ENCODE measurements around the gene CHST11. TPM values are rescaled to one million over a fixed set of nuclear protein-coding genes. Genes with fewer than 3 reads are reported as not detected.

CHST11 gene
- total and polyA plus RNA-seq, 2 donors from 2014 or later = 2.0 to 23.3 TPM

- H3K27me3 ChIP-seq (ENCODE audit: control insufficient read depth, insufficient read depth, low read length) = no peaks in the 10 kb centered on the region
- TF ChIP-seq, protein P1, sequence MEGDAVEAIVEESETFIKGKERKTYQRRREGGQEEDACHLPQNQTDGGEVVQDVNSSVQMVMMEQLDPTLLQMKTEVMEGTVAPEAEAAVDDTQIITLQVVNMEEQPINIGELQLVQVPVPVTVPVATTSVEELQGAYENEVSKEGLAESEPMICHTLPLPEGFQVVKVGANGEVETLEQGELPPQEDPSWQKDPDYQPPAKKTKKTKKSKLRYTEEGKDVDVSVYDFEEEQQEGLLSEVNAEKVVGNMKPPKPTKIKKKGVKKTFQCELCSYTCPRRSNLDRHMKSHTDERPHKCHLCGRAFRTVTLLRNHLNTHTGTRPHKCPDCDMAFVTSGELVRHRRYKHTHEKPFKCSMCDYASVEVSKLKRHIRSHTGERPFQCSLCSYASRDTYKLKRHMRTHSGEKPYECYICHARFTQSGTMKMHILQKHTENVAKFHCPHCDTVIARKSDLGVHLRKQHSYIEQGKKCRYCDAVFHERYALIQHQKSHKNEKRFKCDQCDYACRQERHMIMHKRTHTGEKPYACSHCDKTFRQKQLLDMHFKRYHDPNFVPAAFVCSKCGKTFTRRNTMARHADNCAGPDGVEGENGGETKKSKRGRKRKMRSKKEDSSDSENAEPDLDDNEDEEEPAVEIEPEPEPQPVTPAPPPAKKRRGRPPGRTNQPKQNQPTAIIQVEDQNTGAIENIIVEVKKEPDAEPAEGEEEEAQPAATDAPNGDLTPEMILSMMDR (IDR thresholded peaks at IDR 0.05; ENCODE audit: borderline replicate concordance, extremely low read depth, insufficient read depth) = no peak
- no peaks in the 10 kb centered on the region for H3K4me1 ChIP-seq (ENCODE audit: control insufficient read depth in 2 of 3, insufficient read depth in 2 of 3, low read depth in 1 of 3, low read length in 3 of 3)
- H3K27ac ChIP-seq (ENCODE audit: low read depth in 2 of 2, low read length in 2 of 2) = no peak overlapping the region
- peak in 1 of 5 donors; percentile 3 for DNase-seq
- H3K36me3 ChIP-seq (ENCODE audit: control insufficient read depth in 2 of 3, insufficient read depth in 3 of 3, low read length in 3 of 3) = no peaks in the 10 kb centered on the region
- intact Hi-C loops (cut with DNase I) = no loop called here
- H3K9me3 ChIP-seq (ENCODE audit: control insufficient read depth in 2 of 3, insufficient read depth in 1 of 3, low read length in 3 of 3) = no peaks in the 10 kb centered on the region
- FAIRE-seq = no peak
- H3K4me3 ChIP-seq (ENCODE audit: low read length in 3 of 3) = no peak overlapping the region
- H3K9ac ChIP-seq (ENCODE audit: low read length in 3 of 3) = no peak overlapping the region
Observed at GRCh38 chr12:104748790-104749189, 292.0 kb downstream of the CHST11 start.

- no peaks in the 10 kb centered on the region for H3K27me3 ChIP-seq (ENCODE audit: control insufficient read depth, insufficient read depth, low read length)
- DNase-seq = no peak
- TF ChIP-seq, protein P1 (IDR thresholded peaks at IDR 0.05; ENCODE audit: borderline replicate concordance, extremely low read depth, insufficient read depth) = no peak
- no peaks in the 10 kb centered on the region for H3K9me3 ChIP-seq (ENCODE audit: control insufficient read depth in 2 of 3, insufficient read depth in 1 of 3, low read length in 3 of 3)
- no peak overlapping the region for H3K4me3 ChIP-seq (ENCODE audit: low read length in 3 of 3)
- no peak overlapping the region for H3K27ac ChIP-seq (ENCODE audit: low read depth in 2 of 2, low read length in 2 of 2)
- no peaks in the 10 kb centered on the region for H3K36me3 ChIP-seq (ENCODE audit: control insufficient read depth in 2 of 3, insufficient read depth in 3 of 3, low read length in 3 of 3)
- intact Hi-C loops (cut with DNase I) = no loop called here
- no peak for FAIRE-seq
- H3K9ac ChIP-seq (ENCODE audit: low read length in 3 of 3) = no peak overlapping the region
- no peaks in the 10 kb centered on the region for H3K4me1 ChIP-seq (ENCODE audit: control insufficient read depth in 2 of 3, insufficient read depth in 2 of 3, low read depth in 1 of 3, low read length in 3 of 3)
Observed at GRCh38 chr12:104749545-104749944, 292.8 kb downstream of the CHST11 start.

DNA sequence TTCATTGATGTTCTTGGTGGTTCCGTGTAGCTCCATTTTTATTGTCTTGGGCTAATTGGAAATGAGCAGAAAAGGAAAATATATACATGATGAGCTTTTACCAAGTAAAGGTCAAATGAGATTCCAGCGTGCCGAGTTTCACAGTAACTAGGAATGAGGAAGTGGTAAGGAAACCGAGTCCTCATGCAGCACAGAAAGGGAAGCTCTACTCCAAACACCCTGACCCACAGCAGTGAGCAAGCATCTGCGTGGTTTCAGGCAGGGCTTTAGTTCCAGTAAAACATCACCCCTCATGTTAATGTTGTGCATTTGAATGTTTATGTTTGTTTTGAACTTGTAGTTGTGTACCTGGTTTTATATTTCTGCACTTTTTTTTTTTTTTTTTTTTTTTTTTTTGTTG lies 293.3 kb downstream of the CHST11 start:
- TF ChIP-seq, protein P1 (IDR thresholded peaks at IDR 0.05; ENCODE audit: borderline replicate concordance, extremely low read depth, insufficient read depth) = no peak
- intact Hi-C loops (cut with DNase I) = no loop called here
- no peak overlapping the region for H3K27ac ChIP-seq (ENCODE audit: low read depth in 2 of 2, low read length in 2 of 2)
- H3K36me3 ChIP-seq (ENCODE audit: control insufficient read depth in 2 of 3, insufficient read depth in 3 of 3, low read length in 3 of 3) = no peaks in the 10 kb centered on the region
- H3K27me3 ChIP-seq (ENCODE audit: control insufficient read depth, insufficient read depth, low read length) = no peaks in the 10 kb centered on the region
- no peak overlapping the region for H3K9ac ChIP-seq (ENCODE audit: low read length in 3 of 3)
- DNase-seq = no peak
- no peak for FAIRE-seq
- no peaks in the 10 kb centered on the region for H3K4me1 ChIP-seq (ENCODE audit: control insufficient read depth in 2 of 3, insufficient read depth in 2 of 3, low read depth in 1 of 3, low read length in 3 of 3)
- no peak overlapping the region for H3K4me3 ChIP-seq (ENCODE audit: low read length in 3 of 3)
- H3K9me3 ChIP-seq (ENCODE audit: control insufficient read depth in 2 of 3, insufficient read depth in 1 of 3, low read length in 3 of 3) = no peaks in the 10 kb centered on the region

DNA sequence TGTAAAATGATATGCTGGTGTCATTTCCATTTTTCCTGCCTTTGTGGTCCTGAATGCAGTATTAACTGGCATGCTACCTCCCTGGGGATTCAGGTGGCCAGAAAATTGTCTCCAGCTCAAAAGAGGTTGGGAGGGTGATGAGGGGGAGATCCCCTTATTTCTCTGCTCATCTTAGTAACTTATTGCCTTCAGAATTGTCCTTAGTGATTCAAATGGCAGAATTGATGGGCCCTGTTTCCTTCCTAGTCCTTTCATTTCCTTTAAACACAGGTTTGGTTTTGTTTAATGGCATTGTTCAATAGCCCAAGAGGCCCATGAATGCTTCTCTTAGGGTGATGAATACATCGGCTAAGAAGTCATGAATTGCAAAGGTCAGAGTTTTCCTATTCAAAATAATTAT lies 294.4 kb downstream of the CHST11 start:
- no peaks in the 10 kb centered on the region for H3K4me1 ChIP-seq (ENCODE audit: control insufficient read depth in 2 of 3, insufficient read depth in 2 of 3, low read depth in 1 of 3, low read length in 3 of 3)
- H3K27ac ChIP-seq (ENCODE audit: low read depth in 2 of 2, low read length in 2 of 2) = no peak overlapping the region
- TF ChIP-seq, protein P1 (IDR thresholded peaks at IDR 0.05; ENCODE audit: borderline replicate concordance, extremely low read depth, insufficient read depth) = no peak
- H3K9me3 ChIP-seq (ENCODE audit: control insufficient read depth in 2 of 3, insufficient read depth in 1 of 3, low read length in 3 of 3) = no peaks in the 10 kb centered on the region
- no peak overlapping the region for H3K9ac ChIP-seq (ENCODE audit: low read length in 3 of 3)
- DNase-seq (no peak), FAIRE-seq (no peak)
- intact Hi-C loops (cut with DNase I) = no loop called here
- no peak overlapping the region for H3K4me3 ChIP-seq (ENCODE audit: low read length in 3 of 3)
- no peaks in the 10 kb centered on the region for H3K36me3 ChIP-seq (ENCODE audit: control insufficient read depth in 2 of 3, insufficient read depth in 3 of 3, low read length in 3 of 3)
- H3K27me3 ChIP-seq (ENCODE audit: control insufficient read depth, insufficient read depth, low read length) = no peaks in the 10 kb centered on the region
